GM12892 (cell line): Measurements from ENCODE around the gene EPHA8.

Experiments
- POLR2A ChIP-seq: IDR thresholded peaks from 2 replicates; pipeline ENCODE4 v1.6.1; 2011; ENCODE audit warnings: low read depth, low read length, control low read depth
- POLR2AphosphoS5 ChIP-seq: IDR thresholded peaks from 2 replicates; pipeline ENCODE4 v1.6.1; 2011; ENCODE audit warnings: low read depth, low read length, control low read depth
- TAF1 ChIP-seq: IDR thresholded peaks from 2 replicates; pipeline ENCODE4 v1.6.1; 2011; ENCODE audit warnings: low read depth, mild to moderate bottlenecking, control low read depth, low read length, borderline replicate concordance

GRCh38 chr1:22553104-22553880, 10.0 kb upstream of the EPHA8 start:
- TF ChIP-seq POLR2AphosphoS5 = no peak
- no peak for TF ChIP-seq TAF1
- no peak for TF ChIP-seq POLR2A
